Osteocyte (in vitro differentiated cells): Measurements from ENCODE around the gene NFE2L3. TPM values are rescaled to one million over a fixed set of nuclear protein-coding genes. Genes with fewer than 3 reads are reported as not detected.

Experiments used
- DNase-seq: peaks from one replicate; pipeline ENCODE4 v3.0.0; 2021; ENCODE audit warnings: mixed read lengths; ENCODE audit not compliant: unreplicated experiment; ENCODE audit errors: extremely low spot score
- H3K27ac Mint-ChIP-seq: one replicate; pipeline ENCODE4 v1.8.0; 2021; ENCODE audit warnings: mild to moderate bottlenecking, mixed read lengths; ENCODE audit not compliant: unreplicated experiment
- H3K27me3 Mint-ChIP-seq: one replicate; pipeline ENCODE4 v1.8.0; 2021; ENCODE audit warnings: mixed read lengths; ENCODE audit not compliant: unreplicated experiment
- H3K36me3 Mint-ChIP-seq: one replicate; pipeline ENCODE4 v1.8.0; 2021; ENCODE audit warnings: mixed read lengths; ENCODE audit not compliant: unreplicated experiment
- H3K4me1 Mint-ChIP-seq: one replicate; pipeline ENCODE4 v1.8.0; 2021; ENCODE audit warnings: mixed read lengths; ENCODE audit not compliant: unreplicated experiment
- H3K4me3 Mint-ChIP-seq: one replicate; pipeline ENCODE4 v1.8.0; 2021; ENCODE audit warnings: mild to moderate bottlenecking, moderate library complexity, mixed read lengths; ENCODE audit not compliant: unreplicated experiment
- H3K9me3 Mint-ChIP-seq: one replicate; pipeline ENCODE4 v1.8.0; 2021; ENCODE audit warnings: mixed read lengths; ENCODE audit not compliant: unreplicated experiment
- total RNA-seq: library from RNA; stranded (reverse); gene quantifications from 2 replicates; pipeline ENCODE4 v1.2.1, GENCODE V29; 2021
- TF ChIP-seq, protein P1 (sequence below): fragments of 200-600 bp; sonication (generic); IDR thresholded peaks from 2 replicates; pipeline ENCODE4 v1.5.0; 2021; ENCODE audit warnings: antibody characterized with exemption, mild to moderate bottlenecking, moderate library complexity

Gene NFE2L3
- total RNA-seq, 1 donor from 2014 or later: 0.78 TPM

DNA sequence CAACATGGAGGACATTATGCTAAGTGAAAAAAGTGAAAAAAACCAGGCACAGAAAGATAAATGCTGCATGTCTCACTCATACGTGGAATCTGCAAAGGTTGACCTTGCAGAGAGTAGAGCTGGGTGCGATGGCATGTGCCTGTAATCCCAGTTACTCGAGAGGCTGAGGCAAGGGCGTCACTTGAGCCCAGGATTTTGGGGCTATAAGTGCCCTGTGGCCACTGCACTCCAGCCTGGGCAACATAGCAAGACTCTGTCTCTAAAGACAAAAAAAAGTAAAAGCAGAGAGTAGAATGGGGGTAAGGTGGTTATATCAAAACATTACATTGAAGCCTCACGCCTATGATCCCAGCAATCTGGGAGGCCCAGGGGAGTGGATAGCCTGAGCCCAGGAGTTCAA, 72.4 kb downstream of the NFE2L3 start:
- no peak for DNase-seq
- Mint-ChIP-seq H3K4me1 (no peaks in the 10 kb centered on the region), H3K4me3 (no peak overlapping the region), H3K9me3 (no peaks in the 10 kb centered on the region), H3K27ac (no peak overlapping the region), H3K27me3 (peaks cover 39% of the 10 kb centered on the region), H3K36me3 (no peaks in the 10 kb centered on the region)
- TF ChIP-seq, protein P1, sequence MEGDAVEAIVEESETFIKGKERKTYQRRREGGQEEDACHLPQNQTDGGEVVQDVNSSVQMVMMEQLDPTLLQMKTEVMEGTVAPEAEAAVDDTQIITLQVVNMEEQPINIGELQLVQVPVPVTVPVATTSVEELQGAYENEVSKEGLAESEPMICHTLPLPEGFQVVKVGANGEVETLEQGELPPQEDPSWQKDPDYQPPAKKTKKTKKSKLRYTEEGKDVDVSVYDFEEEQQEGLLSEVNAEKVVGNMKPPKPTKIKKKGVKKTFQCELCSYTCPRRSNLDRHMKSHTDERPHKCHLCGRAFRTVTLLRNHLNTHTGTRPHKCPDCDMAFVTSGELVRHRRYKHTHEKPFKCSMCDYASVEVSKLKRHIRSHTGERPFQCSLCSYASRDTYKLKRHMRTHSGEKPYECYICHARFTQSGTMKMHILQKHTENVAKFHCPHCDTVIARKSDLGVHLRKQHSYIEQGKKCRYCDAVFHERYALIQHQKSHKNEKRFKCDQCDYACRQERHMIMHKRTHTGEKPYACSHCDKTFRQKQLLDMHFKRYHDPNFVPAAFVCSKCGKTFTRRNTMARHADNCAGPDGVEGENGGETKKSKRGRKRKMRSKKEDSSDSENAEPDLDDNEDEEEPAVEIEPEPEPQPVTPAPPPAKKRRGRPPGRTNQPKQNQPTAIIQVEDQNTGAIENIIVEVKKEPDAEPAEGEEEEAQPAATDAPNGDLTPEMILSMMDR: no peak

DNA sequence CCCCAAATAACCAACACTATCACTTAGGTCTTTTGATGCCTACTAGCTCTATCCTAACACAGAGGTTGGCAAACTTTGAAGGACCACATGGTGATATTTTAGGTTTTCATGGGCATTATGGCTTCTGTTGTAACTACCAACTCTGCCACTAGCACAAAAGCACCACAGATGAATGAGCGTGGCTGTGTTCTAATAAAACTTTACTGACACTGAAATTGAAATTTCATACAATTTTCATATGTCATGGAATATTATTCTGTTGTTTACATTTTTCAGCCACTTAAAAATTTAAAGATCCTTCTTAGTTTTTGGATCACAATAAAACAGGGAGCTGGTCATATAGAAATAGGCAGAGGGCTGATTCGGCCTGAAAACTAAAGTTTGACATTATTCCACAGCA, 76.0 kb downstream of the NFE2L3 start:
- no peak for DNase-seq
- no peak overlapping the region for H3K27ac Mint-ChIP-seq
- TF ChIP-seq, protein P1: no peak
- no peak overlapping the region for H3K4me3 Mint-ChIP-seq
- H3K27me3 Mint-ChIP-seq: peaks cover 46% of the 10 kb centered on the region
- no peaks in the 10 kb centered on the region for H3K36me3 Mint-ChIP-seq
- no peaks in the 10 kb centered on the region for H3K4me1 Mint-ChIP-seq
- no peaks in the 10 kb centered on the region for H3K9me3 Mint-ChIP-seq

DNA sequence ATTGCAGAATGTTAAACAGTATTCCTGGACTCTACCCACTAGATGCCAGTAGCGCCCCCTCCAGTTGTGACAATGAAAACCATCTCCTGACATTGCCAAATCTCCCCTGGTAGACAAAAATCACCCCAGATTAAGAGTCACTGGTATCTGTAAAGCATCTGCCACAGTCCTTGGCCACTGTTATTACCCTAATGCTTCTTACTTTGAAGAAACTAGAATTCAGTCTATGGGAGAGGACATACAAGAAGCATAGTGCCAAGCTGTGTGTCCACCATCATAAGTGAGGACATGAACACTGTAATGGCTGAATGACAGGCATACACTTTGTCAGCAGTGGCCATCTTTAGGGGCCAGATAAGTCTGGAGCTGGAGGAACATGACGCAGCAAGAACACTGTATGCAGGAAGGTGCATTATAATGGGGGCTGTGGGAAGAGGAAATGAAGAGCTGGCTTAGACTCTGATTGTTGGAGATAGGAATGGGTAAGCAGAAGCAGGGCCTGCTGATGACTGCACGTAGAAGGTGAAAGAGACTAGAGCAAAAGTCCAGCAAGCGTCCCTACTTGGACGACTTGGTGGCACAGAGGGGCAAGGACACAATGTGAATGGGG, 82.0 kb downstream of the NFE2L3 start:
- H3K27me3 Mint-ChIP-seq: peaks cover 35% of the 10 kb centered on the region
- no peak overlapping the region for H3K27ac Mint-ChIP-seq
- TF ChIP-seq, protein P1: no peak
- no peaks in the 10 kb centered on the region for H3K4me1 Mint-ChIP-seq
- no peaks in the 10 kb centered on the region for H3K9me3 Mint-ChIP-seq
- H3K36me3 Mint-ChIP-seq: no peaks in the 10 kb centered on the region
- DNase-seq: no peak
- no peak overlapping the region for H3K4me3 Mint-ChIP-seq

Other genes with a start within 250 kb of the NFE2L3 start
- 484 and 495 TPM in 2 replicates for gene HNRNPA2B1, start 48.5 kb downstream of the NFE2L3 start, total RNA-seq
- 133 and 135 TPM in 2 replicates for gene CBX3, start 49.5 kb downstream of the NFE2L3 start, total RNA-seq
- gene SNX10, start 139.7 kb downstream of the NFE2L3 start, total RNA-seq: not detected in 2 replicates